Mesendoderm (in vitro differentiated cells): ENCODE data around the gene HAGH.

Experiments used
- DNase-seq: peaks from one replicate; pipeline ENCODE4 v3.0.0; 2013
- H2AK5ac ChIP-seq: 2 replicates; pipeline ENCODE4 v1.6.1; 2013; ENCODE audit warnings: low read length, inconsistent platforms
- H2BK120ac ChIP-seq: 2 replicates; pipeline ENCODE4 v1.6.1; 2013; ENCODE audit warnings: low read depth, mild to moderate bottlenecking, low read length, moderate library complexity, mixed read lengths
- H2BK15ac ChIP-seq: replicated peaks from 2 replicates; pipeline ENCODE4 v1.6.1; 2013; ENCODE audit warnings: low read depth, mild to moderate bottlenecking, moderate library complexity
- H2BK5ac ChIP-seq: 2 replicates; pipeline ENCODE4 v1.6.1; 2013; ENCODE audit warnings: low read length, inconsistent platforms
- H3K18ac ChIP-seq: 2 replicates; pipeline ENCODE4 v1.6.1; 2013; ENCODE audit warnings: mild to moderate bottlenecking, low read length, mixed read lengths
- H3K23ac ChIP-seq: one replicate; pipeline ENCODE4 v1.6.1; 2013; ENCODE audit warnings: low read length
- H3K27ac ChIP-seq: 2 replicates; pipeline ENCODE4 v1.5.1; 2013; ENCODE audit warnings: low read depth, mild to moderate bottlenecking, inconsistent platforms, low read length, moderate library complexity
- H3K27me3 ChIP-seq: 2 replicates; pipeline ENCODE4 v1.6.1; 2013; ENCODE audit warnings: low read length, control low read depth, mild to moderate bottlenecking, inconsistent platforms; ENCODE audit not compliant: insufficient read depth, poor library complexity
- H3K36me3 ChIP-seq: 2 replicates; pipeline ENCODE4 v1.6.1; 2013; ENCODE audit warnings: low read length, inconsistent platforms; ENCODE audit not compliant: control insufficient read depth, insufficient read depth
- H3K4ac ChIP-seq: one replicate; pipeline ENCODE4 v1.6.1; 2013; ENCODE audit warnings: low read depth, mild to moderate bottlenecking, low read length, moderate library complexity
- H3K4me1 ChIP-seq: 2 replicates; pipeline ENCODE4 v1.6.1; 2013; ENCODE audit warnings: low read depth, low read length, inconsistent platforms; ENCODE audit not compliant: control insufficient read depth
- H3K4me2 ChIP-seq: 2 replicates; pipeline ENCODE4 v1.6.1; 2013; ENCODE audit warnings: low read length
- H3K4me3 ChIP-seq: 2 replicates; pipeline ENCODE4 v1.5.1; 2013; ENCODE audit warnings: mild to moderate bottlenecking, low read length
- H3K56ac ChIP-seq: one replicate; pipeline ENCODE4 v1.6.1; 2013; ENCODE audit warnings: low read length
- H3K79me1 ChIP-seq: 2 replicates; pipeline ENCODE4 v1.6.1; 2013; ENCODE audit warnings: low read length, inconsistent platforms
- H3K79me2 ChIP-seq: 2 replicates; pipeline ENCODE4 v1.6.1; 2013; ENCODE audit warnings: mild to moderate bottlenecking, low read length; ENCODE audit not compliant: control insufficient read depth, insufficient read depth
- H3K9ac ChIP-seq: 2 replicates; pipeline ENCODE4 v1.6.1; 2013; ENCODE audit warnings: low read length, inconsistent platforms
- H4K5ac ChIP-seq: one replicate; pipeline ENCODE4 v1.6.1; 2013; ENCODE audit warnings: low read length
- H4K8ac ChIP-seq: one replicate; pipeline ENCODE4 v1.6.1; 2013; ENCODE audit warnings: low read depth, mild to moderate bottlenecking, control low read depth, low read length, moderate library complexity
- WGBS: extraction: QIAGEN DNeasy Blood & Tissue Kit; methylation state at CpG from one replicate; pipeline ENCODE4 v1.1.7; 2013; ENCODE audit warnings: low lambda C conversion rate, missing lambda C conversion rate; ENCODE audit not compliant: insufficient coverage; ENCODE audit errors: extremely low coverage; 5-methylcytosine and 5-hydroxymethylcytosine counted together

HAGH gene

GRCh38 chr16:1865902-1866690, 39.5 kb upstream of the HAGH start:
- Histone ChIP-seq H3K79me2 (no peaks in the 10 kb centered on the region), H2BK15ac (no peak overlapping the region), H3K4ac (no peak overlapping the region), H3K36me3 (no peaks in the 10 kb centered on the region), H2BK120ac (no peak overlapping the region), H3K23ac (no peak overlapping the region), H3K27ac (no peak overlapping the region), H4K8ac (no peak overlapping the region), H3K56ac (no peak overlapping the region), H3K18ac (no peak overlapping the region), H2BK5ac (no peak overlapping the region), H3K9ac (no peak overlapping the region), H3K4me2 (no peak overlapping the region), H3K27me3 (no peaks in the 10 kb centered on the region), H3K4me1 (no peaks in the 10 kb centered on the region), H4K5ac (no peak overlapping the region), H3K79me1 (no peaks in the 10 kb centered on the region), H2AK5ac (no peak overlapping the region), H3K4me3 (no peak overlapping the region)
- DNase-seq, result no peak
- WGBS, result no CpG with 5 or more reads among the region's 6 CpGs

DNA sequence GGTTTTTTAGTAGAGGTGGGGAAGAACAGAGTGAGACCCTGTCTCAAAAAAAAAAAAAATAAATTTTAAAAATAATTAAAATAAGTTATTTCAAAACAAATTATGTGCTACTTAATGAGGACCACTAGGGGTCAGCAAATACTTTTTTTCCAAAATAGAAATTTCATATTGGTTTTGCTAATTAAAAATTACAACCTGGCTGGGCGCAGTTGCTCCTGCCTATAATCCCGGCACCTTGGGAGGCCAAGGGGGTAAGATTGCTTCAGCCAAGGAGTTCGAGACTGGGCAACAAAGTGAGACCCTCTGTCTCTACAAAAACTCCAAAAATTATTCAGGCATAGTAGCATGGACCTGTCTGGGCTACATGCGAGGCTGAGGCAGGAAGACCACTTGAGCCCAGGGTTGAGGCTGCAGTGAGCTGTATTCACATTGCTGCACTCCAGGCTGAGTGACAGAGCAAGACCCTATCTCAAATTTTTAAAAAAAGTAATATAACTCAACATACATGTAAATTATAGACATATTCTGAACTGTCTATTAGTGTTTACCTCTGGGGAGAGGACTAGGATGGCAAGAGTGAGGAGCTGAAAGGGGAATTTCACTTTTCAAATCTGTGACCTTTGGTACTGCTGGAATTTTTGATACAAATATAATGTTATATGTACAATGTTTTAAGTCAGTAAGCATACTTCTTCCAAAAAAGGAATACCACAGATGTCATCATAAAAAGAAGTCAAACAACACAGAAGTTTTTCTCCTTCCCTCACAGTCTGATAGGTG, 37.2 kb upstream of the HAGH start:
- H3K18ac ChIP-seq, result no peak overlapping the region
- H2BK5ac ChIP-seq, result no peak overlapping the region
- no peaks in the 10 kb centered on the region for H3K79me2 ChIP-seq
- H3K56ac ChIP-seq, result no peak overlapping the region
- DNase-seq, result peak; percentile 13
- H3K9ac ChIP-seq, result no peak overlapping the region
- no peaks in the 10 kb centered on the region for H3K79me1 ChIP-seq
- H3K27ac ChIP-seq, result no peak overlapping the region
- H2BK15ac ChIP-seq, result no peak overlapping the region
- no peak overlapping the region for H3K4ac ChIP-seq
- no peak overlapping the region for H3K4me2 ChIP-seq
- WGBS, result no CpG with 5 or more reads among the region's 4 CpGs
- no peak overlapping the region for H4K8ac ChIP-seq
- no peak overlapping the region for H4K5ac ChIP-seq
- H3K4me1 ChIP-seq, result no peaks in the 10 kb centered on the region
- no peaks in the 10 kb centered on the region for H3K36me3 ChIP-seq
- no peak overlapping the region for H2BK120ac ChIP-seq
- no peak overlapping the region for H2AK5ac ChIP-seq
- H3K27me3 ChIP-seq, result peaks cover 1% of the 10 kb centered on the region
- no peak overlapping the region for H3K23ac ChIP-seq
- no peak overlapping the region for H3K4me3 ChIP-seq

- no peak overlapping the region for H2BK5ac ChIP-seq
- H3K27me3 ChIP-seq, result peaks cover 2% of the 10 kb centered on the region
- H3K79me2 ChIP-seq, result no peaks in the 10 kb centered on the region
- no peak overlapping the region for H3K4me2 ChIP-seq
- no peak overlapping the region for H3K56ac ChIP-seq
- H3K18ac ChIP-seq, result no peak overlapping the region
- no peak overlapping the region for H3K4me3 ChIP-seq
- no peak overlapping the region for H2BK120ac ChIP-seq
- no peak overlapping the region for H4K5ac ChIP-seq
- no CpG with 5 or more reads among the region's 9 CpGs for WGBS
- DNase-seq, result no peak
- H4K8ac ChIP-seq, result no peak overlapping the region
- no peak overlapping the region for H3K27ac ChIP-seq
- H3K23ac ChIP-seq, result no peak overlapping the region
- H2AK5ac ChIP-seq, result no peak overlapping the region
- no peaks in the 10 kb centered on the region for H3K79me1 ChIP-seq
- H3K9ac ChIP-seq, result no peak overlapping the region
- H3K36me3 ChIP-seq, result no peaks in the 10 kb centered on the region
- no peaks in the 10 kb centered on the region for H3K4me1 ChIP-seq
- no peak overlapping the region for H3K4ac ChIP-seq
- H2BK15ac ChIP-seq, result no peak overlapping the region
These were observed 35.8 kb upstream of the HAGH start for GRCh38 chr16:1862394-1862793.

DNA sequence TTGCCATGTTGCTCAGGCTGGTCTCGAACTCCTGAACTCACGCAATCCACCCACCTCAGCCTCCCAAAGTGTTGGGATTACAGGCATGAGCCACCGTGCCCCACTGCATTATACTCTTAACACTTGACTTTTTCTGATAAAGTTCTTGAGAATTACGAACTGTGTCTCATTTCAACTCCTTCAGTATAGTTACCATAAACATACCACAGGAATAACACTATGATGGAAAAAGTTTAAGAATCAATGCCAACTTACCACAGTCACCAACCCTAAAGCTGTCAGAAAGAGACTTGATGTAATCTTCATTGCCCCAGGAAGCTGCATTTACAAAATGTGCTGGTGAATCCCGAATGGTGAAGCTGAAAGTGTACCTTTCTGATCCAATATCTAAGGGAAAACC, 35.1 kb upstream of the HAGH start:
- no peak overlapping the region for H3K23ac ChIP-seq
- no peak for DNase-seq
- H3K18ac ChIP-seq, result no peak overlapping the region
- H3K36me3 ChIP-seq, result no peaks in the 10 kb centered on the region
- H3K79me1 ChIP-seq, result no peaks in the 10 kb centered on the region
- H3K4me3 ChIP-seq, result no peak overlapping the region
- no peak overlapping the region for H3K56ac ChIP-seq
- no peak overlapping the region for H2AK5ac ChIP-seq
- no peak overlapping the region for H4K8ac ChIP-seq
- H2BK120ac ChIP-seq, result no peak overlapping the region
- no peak overlapping the region for H2BK5ac ChIP-seq
- no peak overlapping the region for H4K5ac ChIP-seq
- H3K27me3 ChIP-seq, result peaks cover 2% of the 10 kb centered on the region
- no peaks in the 10 kb centered on the region for H3K4me1 ChIP-seq
- no CpG with 5 or more reads among the region's 5 CpGs for WGBS
- no peak overlapping the region for H2BK15ac ChIP-seq
- no peak overlapping the region for H3K9ac ChIP-seq
- no peak overlapping the region for H3K4ac ChIP-seq
- H3K79me2 ChIP-seq, result no peaks in the 10 kb centered on the region
- no peak overlapping the region for H3K27ac ChIP-seq
- no peak overlapping the region for H3K4me2 ChIP-seq

DNA sequence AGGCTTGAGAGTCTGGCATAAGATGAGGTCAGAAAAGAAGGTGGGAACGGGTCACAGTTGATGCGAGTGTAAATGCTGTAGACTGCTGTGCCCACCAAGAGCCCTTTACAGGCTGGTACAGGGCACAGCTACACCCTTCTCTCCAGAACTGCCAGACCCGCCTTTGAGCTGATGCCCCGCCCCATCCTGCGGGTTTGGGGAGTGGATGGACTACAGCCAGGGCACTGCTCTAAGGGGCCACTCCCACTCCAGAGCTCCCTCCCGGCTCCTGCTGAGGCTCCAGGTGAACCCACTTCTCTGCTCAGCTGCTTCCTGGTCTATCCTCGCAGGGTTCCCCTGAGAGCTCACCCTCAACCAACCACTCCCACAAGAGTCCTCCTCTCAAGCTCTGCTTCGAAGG, 33.0 kb upstream of the HAGH start:
- Histone ChIP-seq H3K79me1 (no peaks in the 10 kb centered on the region), H3K56ac (no peak overlapping the region), H3K9ac (no peak overlapping the region), H2BK120ac (no peak overlapping the region), H3K18ac (no peak overlapping the region), H3K4me1 (no peaks in the 10 kb centered on the region), H3K27me3 (peaks cover 2% of the 10 kb centered on the region), H2AK5ac (no peak overlapping the region), H3K4me2 (no peak overlapping the region), H3K27ac (no peak overlapping the region), H4K5ac (no peak overlapping the region), H4K8ac (no peak overlapping the region), H2BK15ac (no peak overlapping the region), H3K4ac (no peak overlapping the region), H2BK5ac (no peak overlapping the region), H3K79me2 (no peaks in the 10 kb centered on the region), H3K4me3 (no peak overlapping the region), H3K23ac (no peak overlapping the region), H3K36me3 (no peaks in the 10 kb centered on the region)
- WGBS, result no CpG with 5 or more reads among the region's 8 CpGs
- no peak for DNase-seq
